ENCODE data around the gene C14orf180. TPM values are rescaled to one million over a fixed set of nuclear protein-coding genes. Genes with fewer than 3 reads are reported as not detected.

The C14orf180 gene
- total RNA-seq, 1 experiment from 2014 or later: not detected

GRCh38 chr14:104534036-104534435 lies 45.5 kb upstream of the C14orf180 start:
- Histone ChIP-seq H3K14ac (ENCODE audit: insufficient read depth, low read length) (no peak overlapping the region), H3K4me1 (ENCODE audit: insufficient read depth, low read length) (no peaks in the 10 kb centered on the region), H2AK5ac (ENCODE audit: insufficient read length, low read length) (no peak overlapping the region), H3K27me3 (ENCODE audit: insufficient read depth, low read length) (no peaks in the 10 kb centered on the region), H2AFZ (ENCODE audit: low read length) (no peak overlapping the region), H2BK120ac (ENCODE audit: low read depth, low read length, poor library complexity, severe bottlenecking) (no peak overlapping the region), H2BK20ac (ENCODE audit: low read depth, low read length, poor library complexity, severe bottlenecking) (no peak overlapping the region), H4K8ac (replicated peaks; ENCODE audit: insufficient read length, low read depth, low read length) (no peak overlapping the region), H3T11ph (ENCODE audit: low read length) (no peak overlapping the region), H2BK15ac (ENCODE audit: low read depth, low read length) (no peak overlapping the region), H4K5ac (ENCODE audit: insufficient read length, low read depth, low read length) (no peak overlapping the region), H3K9ac (ENCODE audit: extremely low read depth, insufficient read length, low read length) (no peak overlapping the region), H3K79me1 (ENCODE audit: insufficient read depth, low read depth, low read length, poor library complexity, severe bottlenecking) (no peaks in the 10 kb centered on the region), H3K18ac (ENCODE audit: insufficient read length, low read depth, low read length) (no peak overlapping the region), H3K23ac (ENCODE audit: insufficient read length, low read depth, low read length) (no peak overlapping the region), H4K20me1 (ENCODE audit: control insufficient read depth, insufficient read depth, insufficient read length) (no peaks in the 10 kb centered on the region), H3K23me2 (ENCODE audit: insufficient read length, low read depth, low read length, poor library complexity, severe bottlenecking) (no peaks in the 10 kb centered on the region), H3K79me2 (ENCODE audit: insufficient read depth, low read length) (no peaks in the 10 kb centered on the region), H3K27ac (ENCODE audit: insufficient read length, low read depth, low read length) (no peak overlapping the region), H3K4me2 (ENCODE audit: insufficient read depth, insufficient read length, low read length) (no peak overlapping the region), H3K9me3 (ENCODE audit: control insufficient read depth, low read depth, low read length) (no peaks in the 10 kb centered on the region), H3K4ac (ENCODE audit: low read depth, low read length) (no peak overlapping the region), H4K91ac (ENCODE audit: insufficient read length, low read depth, low read length) (no peak overlapping the region), H2BK12ac (ENCODE audit: insufficient read length, low read depth, low read length) (no peak overlapping the region), H2BK5ac (ENCODE audit: insufficient read length, low read length) (no peak overlapping the region), H3K56ac (ENCODE audit: insufficient read length, low read depth, low read length) (no peak overlapping the region)
- no CpG with 5 or more reads among the region's 3 CpGs for WGBS (ENCODE audit: extremely low coverage, insufficient read length, low lambda C conversion rate)
- Mint-ChIP-seq H3K4me1 (no peaks in the 10 kb centered on the region), H3K27me3 (ENCODE audit: low read depth) (peaks cover 10% of the 10 kb centered on the region), H3K27ac (no peak overlapping the region), H3K9me3 (peaks cover 0 to 6% of the 10 kb centered on the region in 2 experiments; a peak in 3 of 5 replicates), H3K36me3 (ENCODE audit: insufficient read depth in 1 of 3, low read depth in 3 of 3) (no peaks in the 10 kb centered on the region), H3K4me3 (no peak overlapping the region)
- no peak for DNase-seq
- TF ChIP-seq CTCF (conservative IDR thresholded peaks at IDR 0.05): no peak

Measured in H9 (cell line).